D721Med (cell line): ENCODE data around the gene SCN4A.

Experiments
- DNase-seq: peaks from one replicate; pipeline ENCODE4 v3.0.0; 2011; ENCODE audit warnings: low spot score; ENCODE audit not compliant: insufficient read length
- FAIRE-seq: peaks from 2 replicates; lab custom pipeline; 2011; peaks lifted over from hg19 to GRCh38; lab: Jason Lieb, UNC
- TF ChIP-seq, protein P1 (sequence below): IDR thresholded peaks from 2 replicates; pipeline ENCODE4 v1.5.1; 2012; ENCODE audit warnings: mild to moderate bottlenecking, control low read depth; ENCODE audit not compliant: insufficient read depth; ENCODE audit errors: missing control alignments

SCN4A gene

GRCh38 chr17:63993368-63993985 lies 20.8 kb upstream of the SCN4A start:
- FAIRE-seq (no peak), DNase-seq (no peak)
- TF ChIP-seq, protein P1, sequence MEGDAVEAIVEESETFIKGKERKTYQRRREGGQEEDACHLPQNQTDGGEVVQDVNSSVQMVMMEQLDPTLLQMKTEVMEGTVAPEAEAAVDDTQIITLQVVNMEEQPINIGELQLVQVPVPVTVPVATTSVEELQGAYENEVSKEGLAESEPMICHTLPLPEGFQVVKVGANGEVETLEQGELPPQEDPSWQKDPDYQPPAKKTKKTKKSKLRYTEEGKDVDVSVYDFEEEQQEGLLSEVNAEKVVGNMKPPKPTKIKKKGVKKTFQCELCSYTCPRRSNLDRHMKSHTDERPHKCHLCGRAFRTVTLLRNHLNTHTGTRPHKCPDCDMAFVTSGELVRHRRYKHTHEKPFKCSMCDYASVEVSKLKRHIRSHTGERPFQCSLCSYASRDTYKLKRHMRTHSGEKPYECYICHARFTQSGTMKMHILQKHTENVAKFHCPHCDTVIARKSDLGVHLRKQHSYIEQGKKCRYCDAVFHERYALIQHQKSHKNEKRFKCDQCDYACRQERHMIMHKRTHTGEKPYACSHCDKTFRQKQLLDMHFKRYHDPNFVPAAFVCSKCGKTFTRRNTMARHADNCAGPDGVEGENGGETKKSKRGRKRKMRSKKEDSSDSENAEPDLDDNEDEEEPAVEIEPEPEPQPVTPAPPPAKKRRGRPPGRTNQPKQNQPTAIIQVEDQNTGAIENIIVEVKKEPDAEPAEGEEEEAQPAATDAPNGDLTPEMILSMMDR: no peak

- TF ChIP-seq, protein P1: no peak
- DNase-seq: no peak
- no peak for FAIRE-seq
Observed at GRCh38 chr17:63991611-63992010, 18.9 kb upstream of the SCN4A start.

DNA sequence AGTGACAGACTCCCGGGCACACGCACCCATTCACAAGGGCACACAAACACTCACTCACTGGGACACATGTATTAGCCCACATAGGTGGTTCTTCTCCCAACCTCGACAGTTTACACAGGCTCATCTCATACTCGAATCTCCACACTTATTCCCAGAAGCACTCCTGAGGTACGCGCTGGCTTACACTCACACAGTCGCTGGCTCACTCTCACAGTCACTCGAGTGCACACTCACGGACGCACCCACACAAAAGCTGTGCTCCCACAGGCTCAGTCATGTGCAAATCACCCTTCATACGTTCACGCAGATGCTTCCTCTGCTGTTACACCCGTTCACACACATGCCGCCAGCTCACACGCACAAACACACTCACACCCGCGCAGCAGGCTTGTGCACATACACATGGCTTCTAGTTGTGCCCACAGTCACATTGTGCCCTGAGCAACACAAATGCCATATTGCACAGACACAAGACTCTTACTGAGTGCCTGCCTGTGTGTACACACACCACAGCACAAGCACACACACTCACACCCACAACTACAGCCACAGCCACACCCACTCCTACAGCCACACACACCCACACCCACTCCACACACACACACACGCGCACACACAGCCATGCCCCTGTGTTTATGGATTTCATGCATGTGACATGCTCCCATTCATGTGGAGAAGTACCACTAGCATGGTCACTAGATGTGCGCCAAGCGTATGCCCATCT lies 17.1 kb upstream of the SCN4A start:
- no peak for DNase-seq
- TF ChIP-seq, protein P1: no peak
- FAIRE-seq: no peak

DNA sequence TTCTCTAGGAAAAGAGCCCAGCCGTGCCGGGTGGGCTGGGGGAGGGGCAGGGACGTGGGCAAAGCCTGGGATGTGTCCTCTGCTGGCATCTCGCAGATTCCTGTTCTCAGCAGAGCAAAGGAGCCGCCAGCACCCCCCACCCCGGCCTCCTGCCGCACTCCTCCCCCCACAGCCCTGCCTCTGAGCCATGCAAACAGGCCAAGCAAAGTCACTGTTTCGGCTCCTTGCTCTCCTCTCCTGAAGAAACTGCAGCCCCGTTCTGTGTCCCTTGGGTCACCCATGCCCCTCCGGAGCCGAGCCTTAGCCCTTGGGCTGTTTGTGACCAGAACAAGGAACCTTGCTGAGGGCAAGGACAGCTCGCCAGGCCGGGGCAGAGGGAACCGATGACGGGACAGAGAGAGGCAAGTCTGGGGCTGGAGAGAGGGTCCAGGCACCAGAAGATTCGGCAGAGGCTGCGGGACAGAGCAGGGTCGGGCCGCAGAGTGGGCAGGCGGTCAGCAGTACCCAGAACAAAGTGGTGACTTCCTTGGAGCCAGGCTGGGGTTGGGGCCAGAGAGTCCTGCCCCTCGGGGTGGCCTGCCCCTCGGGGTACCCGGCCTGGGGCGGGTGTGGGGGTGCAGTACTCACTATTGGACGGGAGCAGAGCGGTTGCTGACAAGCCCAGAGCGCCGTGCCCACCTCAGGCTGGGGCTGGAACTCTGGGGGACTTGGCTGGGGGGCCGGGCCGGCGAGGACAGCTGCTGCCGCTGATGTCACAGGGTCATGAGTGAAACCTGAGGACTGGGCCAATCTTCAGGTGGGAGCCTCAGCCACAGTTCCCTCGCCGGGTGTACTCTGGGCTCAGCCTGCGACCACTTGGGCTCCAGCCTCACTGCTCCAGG lies 16.3 kb upstream of the SCN4A start:
- TF ChIP-seq, protein P1: no peak
- DNase-seq (no peak), FAIRE-seq (no peak)

DNA sequence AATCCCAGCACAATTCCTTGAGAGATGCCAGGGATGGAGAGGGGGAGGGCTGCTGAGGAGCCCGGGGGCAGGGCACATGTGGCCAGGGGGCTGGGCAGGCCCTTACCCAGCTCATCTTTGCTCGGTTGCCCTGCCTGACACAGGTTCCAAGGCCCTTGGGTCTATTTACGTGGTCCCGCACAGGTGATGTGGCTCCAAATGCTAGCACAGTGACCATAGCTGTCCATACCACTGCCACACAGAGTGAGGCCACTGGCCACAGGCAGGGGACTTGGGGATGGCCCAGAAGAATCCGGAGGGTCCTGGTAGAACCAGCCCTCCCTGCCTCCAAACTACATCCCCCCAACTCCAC lies 15.4 kb upstream of the SCN4A start:
- TF ChIP-seq, protein P1: no peak
- DNase-seq (no peak), FAIRE-seq (no peak)

DNA sequence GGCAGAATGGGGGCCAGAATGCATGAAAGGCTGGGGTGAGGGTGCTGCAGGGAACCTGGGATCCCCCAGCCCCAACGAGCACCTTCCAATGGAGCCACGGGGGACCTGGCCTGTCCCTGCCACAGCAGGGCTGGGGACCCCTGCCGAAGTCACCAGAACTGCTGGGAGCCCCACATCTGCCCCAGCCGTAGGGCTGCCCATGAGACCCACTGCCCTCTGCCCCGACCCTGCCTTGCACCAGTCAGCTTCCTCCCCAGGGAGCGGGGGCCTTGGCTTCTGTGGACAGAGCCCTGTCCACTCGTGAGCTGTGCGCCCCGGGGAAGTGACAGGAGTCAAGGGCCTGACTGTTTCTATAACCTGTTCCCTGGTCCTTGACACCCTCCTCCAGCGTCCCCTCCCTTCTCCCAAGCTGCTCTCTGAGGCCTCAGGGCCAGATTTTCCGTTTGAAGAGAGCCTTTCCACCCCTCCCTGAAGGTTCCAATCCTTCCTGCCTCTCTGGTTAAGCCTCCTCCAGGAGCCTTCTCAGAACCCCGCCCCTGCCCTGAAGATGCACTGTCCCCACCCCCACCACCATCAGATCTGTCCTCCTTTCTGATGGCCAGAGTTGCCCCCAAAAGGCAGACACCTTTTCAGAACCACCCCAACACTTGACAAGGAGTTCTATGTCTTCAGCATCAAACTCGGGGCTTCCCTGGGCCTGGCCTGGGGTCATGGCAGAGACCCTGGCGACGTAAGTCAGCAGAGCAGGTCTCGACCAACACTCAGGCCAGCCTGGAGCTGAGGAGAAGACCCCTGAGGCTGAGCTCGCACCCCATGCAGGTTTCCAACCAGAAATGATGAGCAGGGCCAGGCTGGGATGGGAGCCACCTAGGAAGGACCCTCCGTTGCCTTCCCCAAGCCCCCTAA lies 14.8 kb upstream of the SCN4A start:
- FAIRE-seq (no peak), DNase-seq (no peak)
- TF ChIP-seq, protein P1: no peak
